Effector memory CD8-positive, alpha-beta T cell (primary cell): ENCODE data around the gene ANKFY1.

ENCODE experiments used
- ATAC-seq: fragments of 150-1000 bp; cut with Tn5 transposase; replicated peaks from 2 replicates; pipeline ENCODE4 v1.10.0; 2021; ENCODE audit warnings: mild to moderate bottlenecking, moderate library complexity
- DNase-seq, 3 experiments: peaks; one replicate each; pipeline ENCODE4 v3.0.0; 2021
- H3K27ac Mint-ChIP-seq, 2 donors: one replicate each; pipeline ENCODE4 v1.8.0; 2022; ENCODE audit warnings: mild to moderate bottlenecking in 2 of 2, mixed read lengths in 2 of 2, moderate library complexity in 2 of 2
- H3K27me3 Mint-ChIP-seq, 2 donors: one replicate each; pipeline ENCODE4 v1.8.0; 2022; ENCODE audit warnings: mixed read lengths in 2 of 2
- H3K36me3 Mint-ChIP-seq: one replicate; pipeline ENCODE4 v1.8.0; 2022; ENCODE audit warnings: mild to moderate bottlenecking, moderate library complexity, mixed read lengths; ENCODE audit not compliant: insufficient read depth
- H3K4me1 Mint-ChIP-seq, 2 donors: one replicate each; pipeline ENCODE4 v1.8.0; 2022; ENCODE audit warnings: low read depth in 2 of 2, mixed read lengths in 2 of 2
- H3K4me3 Mint-ChIP-seq, 2 donors: one replicate each; pipeline ENCODE4 v1.8.0; 2022; ENCODE audit warnings: mild to moderate bottlenecking in 2 of 2, mixed read lengths in 2 of 2, moderate library complexity in 2 of 2
- H3K9me3 Mint-ChIP-seq, 2 donors: one replicate each; pipeline ENCODE4 v1.8.0; 2022; ENCODE audit warnings: mixed read lengths in 2 of 2

ANKFY1 gene

DNA sequence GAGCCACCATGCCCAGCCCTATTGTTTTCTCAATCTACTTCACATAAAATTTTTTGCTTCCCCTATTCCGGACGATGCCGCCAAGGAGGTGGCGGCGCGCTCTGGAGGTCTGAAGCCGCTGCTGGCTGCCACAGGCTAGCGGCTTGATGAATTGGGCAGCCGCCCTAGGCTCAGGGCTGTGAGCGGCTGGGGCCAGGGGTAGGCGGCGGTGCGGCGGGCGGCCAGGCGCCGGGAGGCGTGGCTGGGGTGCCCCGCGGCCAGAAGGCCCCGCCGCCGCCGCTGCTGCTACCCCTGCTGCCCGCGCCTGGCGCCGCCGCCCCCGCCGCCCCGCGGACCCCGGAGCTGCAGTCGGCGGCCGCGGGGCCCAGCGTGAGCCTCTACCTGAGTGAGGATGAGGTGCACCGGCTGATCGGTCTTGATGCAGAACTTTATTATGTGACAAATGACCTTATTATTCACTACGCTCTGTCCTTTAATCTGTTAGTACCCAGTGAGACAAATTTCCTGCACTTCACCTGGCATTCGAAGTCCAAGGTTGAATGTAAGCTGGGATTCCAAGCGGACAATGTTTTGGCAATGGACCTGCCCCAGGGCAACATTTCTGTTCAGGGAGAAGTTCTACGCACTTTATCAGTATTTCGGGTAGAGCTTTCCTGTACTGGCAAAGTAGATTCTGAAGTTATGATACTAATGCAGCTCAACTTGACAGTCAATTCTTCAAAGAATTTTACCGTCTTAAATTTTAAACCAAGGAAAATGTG, 41.7 kb downstream of the ANKFY1 start:
- no peak overlapping the region for H3K4me3 Mint-ChIP-seq
- no peaks in the 10 kb centered on the region for H3K27me3 Mint-ChIP-seq
- no peak overlapping the region for H3K27ac Mint-ChIP-seq
- no peak for DNase-seq
- ATAC-seq: no peak
- no peaks in the 10 kb centered on the region for H3K9me3 Mint-ChIP-seq
- no peaks in the 10 kb centered on the region for H3K4me1 Mint-ChIP-seq
- H3K36me3 Mint-ChIP-seq: peaks cover 17% of the 10 kb centered on the region

- Mint-ChIP-seq H3K27ac (no peak overlapping the region), H3K27me3 (no peaks in the 10 kb centered on the region), H3K9me3 (no peaks in the 10 kb centered on the region), H3K4me1 (no peaks in the 10 kb centered on the region), H3K4me3 (no peak overlapping the region), H3K36me3 (peaks cover 17% of the 10 kb centered on the region)
- ATAC-seq: no peak
- DNase-seq: no peak
These were observed 42.6 kb downstream of the ANKFY1 start for GRCh38 chr17:4221163-4221562.

GRCh38 chr17:4220655-4221054, 43.1 kb downstream of the ANKFY1 start:
- Mint-ChIP-seq H3K36me3 (peaks cover 20% of the 10 kb centered on the region), H3K27ac (no peak overlapping the region), H3K4me1 (peaks cover 1% of the 10 kb centered on the region in 2 donors), H3K4me3 (no peak overlapping the region), H3K27me3 (no peaks in the 10 kb centered on the region), H3K9me3 (no peaks in the 10 kb centered on the region)
- ATAC-seq (no peak), DNase-seq (no peak)

GRCh38 chr17:4219241-4219640, 44.5 kb downstream of the ANKFY1 start:
- H3K36me3 Mint-ChIP-seq: peaks cover 21% of the 10 kb centered on the region
- no peak overlapping the region for H3K4me3 Mint-ChIP-seq
- H3K27ac Mint-ChIP-seq: no peak overlapping the region
- DNase-seq (no peak), ATAC-seq (no peak)
- H3K4me1 Mint-ChIP-seq: peaks cover 6 to 7% of the 10 kb centered on the region in 2 donors
- no peaks in the 10 kb centered on the region for H3K27me3 Mint-ChIP-seq
- no peaks in the 10 kb centered on the region for H3K9me3 Mint-ChIP-seq

- no peaks in the 10 kb centered on the region for H3K9me3 Mint-ChIP-seq
- H3K27me3 Mint-ChIP-seq: no peaks in the 10 kb centered on the region
- ATAC-seq (no peak), DNase-seq (no peak)
- H3K36me3 Mint-ChIP-seq: peaks cover 20% of the 10 kb centered on the region
- H3K4me3 Mint-ChIP-seq: no peak overlapping the region
- peak overlapping the region; percentile 39 to 66 for H3K27ac Mint-ChIP-seq
- H3K4me1 Mint-ChIP-seq: peaks cover 9 to 14% of the 10 kb centered on the region in 2 donors
These were observed 47.8 kb downstream of the ANKFY1 start for GRCh38 chr17:4215882-4216570.

DNA sequence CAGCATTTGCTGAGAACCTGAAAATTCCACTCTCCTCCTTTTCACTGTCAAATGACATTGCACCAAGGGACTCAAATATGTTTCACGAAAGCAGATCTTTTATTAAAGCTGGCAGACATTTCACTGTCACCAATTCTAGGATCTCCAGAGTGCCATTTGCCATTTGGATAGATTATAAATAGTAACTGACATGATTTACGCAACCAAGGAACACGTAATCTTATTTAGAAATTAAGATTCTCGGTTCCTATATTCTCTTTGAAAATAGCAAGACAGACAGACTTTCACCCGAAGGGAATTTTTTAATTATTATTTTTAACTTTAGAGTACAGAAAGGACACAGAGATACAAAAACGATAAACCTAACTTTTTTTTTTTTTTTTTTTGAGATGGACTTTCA, 49.6 kb downstream of the ANKFY1 start:
- ATAC-seq: no peak
- H3K9me3 Mint-ChIP-seq: no peaks in the 10 kb centered on the region
- no peak overlapping the region for H3K4me3 Mint-ChIP-seq
- H3K36me3 Mint-ChIP-seq: peaks cover 26% of the 10 kb centered on the region
- no peaks in the 10 kb centered on the region for H3K27me3 Mint-ChIP-seq
- H3K4me1 Mint-ChIP-seq: peaks cover 9 to 14% of the 10 kb centered on the region in 2 donors
- H3K27ac Mint-ChIP-seq: no peak overlapping the region
- no peak for DNase-seq

DNA sequence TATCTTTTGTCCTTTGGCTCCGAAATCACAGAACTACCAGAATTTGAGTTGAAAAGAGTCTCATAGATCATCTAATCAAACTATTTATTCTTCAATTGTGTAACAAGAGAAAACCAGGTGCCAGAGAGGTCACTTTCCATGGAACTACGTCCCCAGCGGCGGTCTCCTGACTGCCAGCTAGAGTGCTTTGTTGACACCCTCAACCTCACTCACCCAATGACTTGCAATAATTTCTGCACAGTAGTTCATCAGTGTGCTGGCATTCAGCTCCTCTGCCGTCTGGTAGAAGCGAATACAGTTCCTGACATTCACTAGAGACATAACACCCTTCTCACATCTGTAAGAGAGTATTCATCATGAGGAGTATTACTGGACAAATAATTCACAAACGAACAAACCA, 54.2 kb downstream of the ANKFY1 start:
- DNase-seq (no peak), ATAC-seq (no peak)
- Mint-ChIP-seq H3K4me1 (peaks cover 14 to 16% of the 10 kb centered on the region in 2 donors), H3K9me3 (no peaks in the 10 kb centered on the region), H3K27ac (no peak overlapping the region), H3K4me3 (no peak overlapping the region), H3K27me3 (no peaks in the 10 kb centered on the region), H3K36me3 (peaks cover 52% of the 10 kb centered on the region)

DNA sequence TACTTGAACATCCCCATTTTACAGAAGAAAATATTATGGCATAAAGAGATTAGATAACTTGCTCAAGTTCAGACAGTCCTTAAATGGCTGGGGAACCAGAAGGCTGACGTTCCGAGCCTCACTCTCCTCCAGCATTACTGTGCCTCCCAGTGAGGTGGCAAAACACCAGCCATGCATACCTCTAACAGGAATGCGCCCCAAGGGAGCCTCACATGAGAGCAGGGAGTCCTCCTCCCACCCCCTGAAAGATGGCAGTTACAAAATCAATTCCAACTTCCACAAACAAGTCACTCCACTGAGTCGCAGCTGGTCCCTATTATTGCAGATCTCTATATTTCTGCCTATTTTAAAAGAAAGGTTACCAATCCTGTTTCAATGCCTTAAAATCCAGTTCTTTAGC, 55.5 kb downstream of the ANKFY1 start:
- Mint-ChIP-seq H3K27ac (no peak overlapping the region), H3K4me1 (peaks cover 13 to 16% of the 10 kb centered on the region in 2 donors), H3K9me3 (no peaks in the 10 kb centered on the region), H3K36me3 (peaks cover 58% of the 10 kb centered on the region), H3K4me3 (no peak overlapping the region), H3K27me3 (no peaks in the 10 kb centered on the region)
- DNase-seq (no peak), ATAC-seq (no peak)

- DNase-seq (no peak), ATAC-seq (no peak)
- peaks cover 64% of the 10 kb centered on the region for H3K36me3 Mint-ChIP-seq
- H3K4me1 Mint-ChIP-seq: peaks cover 13 to 16% of the 10 kb centered on the region in 2 donors
- H3K4me3 Mint-ChIP-seq: no peak overlapping the region
- no peaks in the 10 kb centered on the region for H3K9me3 Mint-ChIP-seq
- H3K27me3 Mint-ChIP-seq: no peaks in the 10 kb centered on the region
- H3K27ac Mint-ChIP-seq: peak overlapping the region; percentile 83 to 89
These were observed 56.8 kb downstream of the ANKFY1 start for GRCh38 chr17:4206962-4207361.

GRCh38 chr17:4205917-4206316, 57.9 kb downstream of the ANKFY1 start:
- no peak overlapping the region for H3K4me3 Mint-ChIP-seq

DNA sequence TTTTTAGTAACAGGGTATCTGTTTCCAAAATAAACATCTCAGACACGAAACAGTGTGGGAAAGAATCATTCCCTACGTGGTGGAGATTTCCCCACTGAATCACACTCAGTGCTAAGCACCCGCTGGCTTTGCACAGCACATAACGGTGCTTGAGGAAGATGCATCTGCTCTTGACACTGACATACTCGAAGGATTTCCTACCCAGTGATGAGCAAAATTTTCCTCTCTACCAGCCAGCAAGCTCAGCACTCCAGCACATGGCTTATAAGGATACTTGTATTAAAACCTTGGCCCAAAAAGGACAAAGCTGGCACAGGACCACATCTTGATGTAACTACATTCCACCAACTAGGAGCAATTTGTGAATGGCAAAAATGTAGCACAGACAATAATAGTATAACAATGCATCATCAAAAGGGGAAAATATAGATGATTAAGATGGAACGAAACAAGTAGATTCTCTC, 59.0 kb downstream of the ANKFY1 start:
- no peak for ATAC-seq
- H3K27me3 Mint-ChIP-seq: no peaks in the 10 kb centered on the region

More at GRCh38 chr17:4205917-4206316, 57.9 kb downstream of the ANKFY1 start:
- Mint-ChIP-seq H3K36me3 (peaks cover 64% of the 10 kb centered on the region), H3K27ac (peak overlapping the region; percentile 36 to 89), H3K9me3 (no peaks in the 10 kb centered on the region), H3K4me1 (peaks cover 9 to 13% of the 10 kb centered on the region in 2 donors), H3K27me3 (no peaks in the 10 kb centered on the region)
- ATAC-seq (no peak), DNase-seq (no peak)

DNA sequence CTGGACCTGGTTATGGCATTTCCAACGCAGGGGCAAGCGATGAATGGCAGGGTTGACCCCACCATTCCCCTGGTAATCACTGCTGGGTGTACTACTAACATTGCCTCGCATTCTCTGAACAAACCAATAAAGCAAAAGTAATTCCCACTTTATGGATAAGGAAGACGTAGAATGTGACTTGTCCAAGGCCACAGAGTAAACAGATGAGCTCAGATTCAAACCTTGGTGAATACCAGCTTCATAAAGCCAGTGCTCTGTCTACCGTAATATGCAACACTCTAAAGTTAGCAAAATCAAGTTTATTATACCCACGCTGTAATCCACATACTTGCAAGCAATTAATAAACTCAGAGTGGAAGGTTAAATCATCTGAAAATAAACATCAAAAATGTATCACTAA, 59.6 kb downstream of the ANKFY1 start:
- Mint-ChIP-seq H3K36me3 (peaks cover 58% of the 10 kb centered on the region), H3K27me3 (no peaks in the 10 kb centered on the region), H3K27ac (peak overlapping the region in 1 of 2 donors; percentile 85)

More for the DNA sequence above, 59.0 kb downstream of the ANKFY1 start:
- no peaks in the 10 kb centered on the region for H3K9me3 Mint-ChIP-seq
- H3K27ac Mint-ChIP-seq: no peak overlapping the region
- no peak for DNase-seq
- H3K4me3 Mint-ChIP-seq: no peak overlapping the region
- peaks cover 64% of the 10 kb centered on the region for H3K36me3 Mint-ChIP-seq
- peaks cover 9 to 13% of the 10 kb centered on the region in 2 donors for H3K4me1 Mint-ChIP-seq

DNA sequence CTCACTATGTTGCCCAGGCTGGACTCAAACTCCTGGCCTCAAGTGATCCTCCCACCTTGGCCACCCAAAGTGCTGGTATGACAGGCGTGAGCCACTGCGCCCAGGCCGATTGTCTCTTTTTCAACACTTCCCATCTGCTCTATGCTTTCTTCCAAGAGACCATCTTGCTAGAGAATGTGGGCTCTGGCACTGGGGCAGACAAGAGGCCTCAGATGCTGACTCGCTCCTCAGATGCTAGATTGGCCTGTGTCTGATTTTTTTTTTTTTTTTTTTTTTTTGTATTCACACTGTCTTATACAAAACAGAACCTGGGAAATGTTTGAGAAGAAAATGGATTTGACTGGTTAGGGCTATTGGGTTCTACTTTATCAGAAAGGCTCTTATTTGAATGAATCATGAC, 62.6 kb downstream of the ANKFY1 start:
- Mint-ChIP-seq H3K4me1 (peaks cover 0 to 3% of the 10 kb centered on the region in 2 donors), H3K9me3 (no peaks in the 10 kb centered on the region), H3K27ac (no peak overlapping the region), H3K4me3 (no peak overlapping the region), H3K27me3 (no peaks in the 10 kb centered on the region), H3K36me3 (peaks cover 49% of the 10 kb centered on the region)
- ATAC-seq: no peak
- DNase-seq: no peak

More for the DNA sequence above, 59.6 kb downstream of the ANKFY1 start:
- peaks cover 9 to 13% of the 10 kb centered on the region in 2 donors for H3K4me1 Mint-ChIP-seq
- DNase-seq: no peak
- no peak for ATAC-seq
- no peak overlapping the region for H3K4me3 Mint-ChIP-seq
- H3K9me3 Mint-ChIP-seq: no peaks in the 10 kb centered on the region
